Urinary bladder (tissue), 4 donors: Measurements from ENCODE around the gene WNT11. TPM values are rescaled to one million over a fixed set of nuclear protein-coding genes. Genes with fewer than 3 reads are reported as not detected.
A peak's percentile ranks its signal among the peaks of the same experiment; 100 is the strongest.

Experiments used
- DNase-seq: peaks from one replicate; pipeline ENCODE4 v3.0.0-alpha.2; 2015; ENCODE audit errors: extremely low spot score
- H3K27ac ChIP-seq: one replicate; pipeline ENCODE4 v1.5.1; 2013; ENCODE audit warnings: low read depth, mild to moderate bottlenecking, moderate library complexity
- H3K36me3 ChIP-seq: one replicate; pipeline ENCODE4 v1.6.1; 2013; ENCODE audit warnings: mild to moderate bottlenecking, moderate library complexity; ENCODE audit not compliant: insufficient read depth
- H3K4me1 ChIP-seq: one replicate; pipeline ENCODE4 v1.6.1; 2013; ENCODE audit warnings: mild to moderate bottlenecking, moderate library complexity; ENCODE audit not compliant: insufficient read depth
- H3K4me3 ChIP-seq: one replicate; pipeline ENCODE4 v1.5.1; 2013; ENCODE audit warnings: low read depth, low read length
- WGBS: extraction: QIAGEN DNeasy Blood & Tissue Kit; methylation state at CpG from one replicate; pipeline ENCODE4 v1.1.7; 2013; 5-methylcytosine and 5-hydroxymethylcytosine counted together
- polyA plus RNA-seq: library from polyadenylated mRNA; stranded (reverse); fragments of 200-250 nt; gene quantifications from one replicate; pipeline ENCODE4 v1.2.3, GENCODE V29; 2013
- total RNA-seq: library from RNA; depleted of rRNA; stranded (reverse); fragments of >200 nt; gene quantifications from one replicate; pipeline ENCODE4 v1.2.3, GENCODE V29; 2014
- donor health status: healthy with polysubstance abuse.
- donor health status: healthy.

The WNT11 gene
- total and polyA plus RNA-seq, 2 donors, result 6.3 to 18.9 TPM

- Histone ChIP-seq H3K4me3 (no peak overlapping the region), H3K4me1 (peaks cover 1% of the 10 kb centered on the region), H3K36me3 (no peaks in the 10 kb centered on the region), H3K27ac (no peak overlapping the region)
- WGBS, result 93% methylated on average over 15 of the region's 15 CpGs
- DNase-seq, result no peak
These were observed 43.7 kb downstream of the WNT11 start for GRCh38 chr11:76162336-76163288.

GRCh38 chr11:76161261-76161961, 44.9 kb downstream of the WNT11 start:
- Histone ChIP-seq H3K27ac (no peak overlapping the region), H3K4me1 (peaks cover 1% of the 10 kb centered on the region), H3K36me3 (no peaks in the 10 kb centered on the region), H3K4me3 (no peak overlapping the region)
- WGBS, result 12% methylated on average over 24 of the region's 24 CpGs
- DNase-seq, result peak; percentile 54

GRCh38 chr11:76160856-76161255, 45.4 kb downstream of the WNT11 start:
- no peak overlapping the region for H3K4me3 ChIP-seq
- WGBS, result 83% methylated on average over 8 of the region's 8 CpGs
- H3K36me3 ChIP-seq, result no peaks in the 10 kb centered on the region
- H3K4me1 ChIP-seq, result peaks cover 1% of the 10 kb centered on the region
- no peak overlapping the region for H3K27ac ChIP-seq
- no peak for DNase-seq

GRCh38 chr11:76159983-76160661, 46.2 kb downstream of the WNT11 start:
- Histone ChIP-seq H3K27ac (no peak overlapping the region), H3K4me3 (no peak overlapping the region), H3K36me3 (no peaks in the 10 kb centered on the region), H3K4me1 (peaks cover 1% of the 10 kb centered on the region)
- no peak for DNase-seq
- 88% methylated on average over 14 of the region's 14 CpGs for WGBS

GRCh38 chr11:76159303-76159937, 46.9 kb downstream of the WNT11 start:
- Histone ChIP-seq H3K4me3 (no peak overlapping the region), H3K36me3 (no peaks in the 10 kb centered on the region), H3K27ac (no peak overlapping the region), H3K4me1 (peaks cover 1% of the 10 kb centered on the region)
- 87% methylated on average over 14 of the region's 14 CpGs for WGBS
- no peak for DNase-seq

- H3K4me3 ChIP-seq, result no peak overlapping the region
- H3K36me3 ChIP-seq, result no peaks in the 10 kb centered on the region
- no peak for DNase-seq
- H3K27ac ChIP-seq, result no peak overlapping the region
- peaks cover 1% of the 10 kb centered on the region for H3K4me1 ChIP-seq
- WGBS, result 83% methylated on average over 24 of the region's 24 CpGs
These were observed 47.7 kb downstream of the WNT11 start for GRCh38 chr11:76158394-76159302.

GRCh38 chr11:76157891-76158290, 48.4 kb downstream of the WNT11 start:
- no peak overlapping the region for H3K27ac ChIP-seq
- no peak for DNase-seq
- no peak overlapping the region for H3K4me3 ChIP-seq
- H3K36me3 ChIP-seq, result no peaks in the 10 kb centered on the region
- 78% methylated on average over 7 of the region's 7 CpGs for WGBS
- H3K4me1 ChIP-seq, result peaks cover 1% of the 10 kb centered on the region

GRCh38 chr11:76156971-76157427, 49.3 kb downstream of the WNT11 start:
- DNase-seq, result no peak
- no peak overlapping the region for H3K27ac ChIP-seq
- H3K4me1 ChIP-seq, result peaks cover 1% of the 10 kb centered on the region
- 83% methylated on average over 12 of the region's 12 CpGs for WGBS
- H3K36me3 ChIP-seq, result no peaks in the 10 kb centered on the region
- H3K4me3 ChIP-seq, result no peak overlapping the region

- no peak for DNase-seq
- no peak overlapping the region for H3K4me3 ChIP-seq
- no peaks in the 10 kb centered on the region for H3K36me3 ChIP-seq
- H3K4me1 ChIP-seq, result no peaks in the 10 kb centered on the region
- H3K27ac ChIP-seq, result no peak overlapping the region
- WGBS, result 87% methylated on average over 11 of the region's 11 CpGs
These were observed 50.6 kb downstream of the WNT11 start for GRCh38 chr11:76155500-76156227.

- H3K4me3 ChIP-seq, result no peak overlapping the region
- 83% methylated on average over 6 of the region's 6 CpGs for WGBS
- no peak overlapping the region for H3K27ac ChIP-seq
- no peaks in the 10 kb centered on the region for H3K36me3 ChIP-seq
- no peak for DNase-seq
- no peaks in the 10 kb centered on the region for H3K4me1 ChIP-seq
These were observed 52.8 kb downstream of the WNT11 start for GRCh38 chr11:76153571-76153923.

- no peak overlapping the region for H3K27ac ChIP-seq
- H3K36me3 ChIP-seq, result no peaks in the 10 kb centered on the region
- H3K4me3 ChIP-seq, result no peak overlapping the region
- H3K4me1 ChIP-seq, result no peaks in the 10 kb centered on the region
- DNase-seq, result no peak
- 76% methylated on average over 13 of the region's 13 CpGs for whole genome bisulfite sequencing
These were observed 53.3 kb downstream of the WNT11 start for GRCh38 chr11:76152741-76153570.
